IMR-90 (cell line): ENCODE data around the gene ZNF526. TPM values are rescaled to one million over a fixed set of nuclear protein-coding genes. Genes with fewer than 3 reads are reported as not detected.

Experiments
- ATAC-seq: fragments of 200-7000 bp; cut with Tn5 transposase; 2 replicates; pipeline ENCODE4 v1.9.1; 2020; ENCODE audit warnings: low read depth, mild to moderate bottlenecking, moderate library complexity
- BruUV-seq: library from RNA; stranded (reverse); fragments of 400-500 nt; replicated peaks from 2 replicates; lab custom pipeline; 2021; lab: Mats Ljungman, UMichigan
- CTCF ChIA-PET: fragments of 300-600 bp; formaldehyde crosslinking; extraction: SDS; loops from one replicate; lab custom pipeline; 2021; ENCODE audit warnings: antibody characterized with exemption; lab: Yijun Ruan, JAX
- POLR2A ChIA-PET: fragments of 300-600 bp; sonication (Branson Sonifier 250); formaldehyde crosslinking; loops from one replicate; lab custom pipeline; 2022; ENCODE audit warnings: antibody characterized with exemption; ENCODE audit not compliant: unreplicated experiment; lab: Charles Lee
- DNase-seq: peaks from one replicate; pipeline ENCODE4 v3.0.0; 2013
- H2AFZ ChIP-seq: replicated peaks from 2 replicates; pipeline ENCODE3; 2013; ENCODE audit warnings: low read length, mild to moderate bottlenecking; ENCODE audit not compliant: poor library complexity
- H2AK5ac ChIP-seq: 2 replicates; pipeline ENCODE4 v1.6.1; 2013; ENCODE audit warnings: low read depth, low read length, inconsistent platforms
- H2AK9ac ChIP-seq: replicated peaks from 2 replicates; pipeline ENCODE3; 2013; ENCODE audit warnings: mild to moderate bottlenecking, low read depth, low read length, moderate library complexity; ENCODE audit not compliant: poor library complexity
- H2BK120ac ChIP-seq: 2 replicates; pipeline ENCODE4 v1.6.1; 2013; ENCODE audit warnings: low read depth, low read length, inconsistent platforms
- H2BK15ac ChIP-seq: 3 replicates; pipeline ENCODE4 v1.6.1; 2013; ENCODE audit warnings: low read depth, low read length, inconsistent platforms
- H2BK20ac ChIP-seq: 2 replicates; pipeline ENCODE4 v1.6.1; 2013; ENCODE audit warnings: low read depth, mild to moderate bottlenecking, inconsistent platforms, low read length, moderate library complexity
- H2BK5ac ChIP-seq: 2 replicates; pipeline ENCODE4 v1.6.1; 2013; ENCODE audit warnings: mild to moderate bottlenecking, low read depth, low read length, inconsistent platforms; ENCODE audit not compliant: poor library complexity, severe bottlenecking
- H3K14ac ChIP-seq: replicated peaks from 2 replicates; pipeline ENCODE4 v1.6.1; 2013; ENCODE audit warnings: low read depth, low read length, inconsistent platforms
- H3K18ac ChIP-seq: 2 replicates; pipeline ENCODE4 v1.6.1; 2013; ENCODE audit warnings: low read depth, low read length, control low read depth
- H3K23ac ChIP-seq: 2 replicates; pipeline ENCODE4 v1.6.1; 2013; ENCODE audit warnings: low read depth, low read length, inconsistent platforms
- H3K27ac ChIP-seq: 2 replicates; pipeline ENCODE4 v1.5.1; 2013; ENCODE audit warnings: mild to moderate bottlenecking, control low read depth, low read length; ENCODE audit not compliant: insufficient read depth
- H3K27me3 ChIP-seq: 2 replicates; pipeline ENCODE4 v1.6.1; 2013; ENCODE audit warnings: low read length; ENCODE audit not compliant: control insufficient read depth, insufficient read depth
- H3K36me3 ChIP-seq: 2 replicates; pipeline ENCODE4 v1.6.1; 2013; ENCODE audit warnings: low read length, mixed read lengths; ENCODE audit not compliant: control insufficient read depth, insufficient read depth
- H3K4ac ChIP-seq: 2 replicates; pipeline ENCODE4 v1.6.1; 2013; ENCODE audit warnings: low read depth, low read length, inconsistent platforms
- H3K4me1 ChIP-seq: 2 replicates; pipeline ENCODE4 v1.6.1; 2013; ENCODE audit warnings: low read length, mixed read lengths; ENCODE audit not compliant: control insufficient read depth, insufficient read depth
- H3K4me2 ChIP-seq: 2 replicates; pipeline ENCODE4 v1.6.1; 2013; ENCODE audit warnings: low read depth, mild to moderate bottlenecking, control low read depth, low read length, moderate library complexity
- H3K4me3 ChIP-seq: 2 replicates; pipeline ENCODE4 v1.5.1; 2013; ENCODE audit warnings: low read depth, mild to moderate bottlenecking, control low read depth, low read length, moderate library complexity; ENCODE audit not compliant: insufficient read depth
- H3K56ac ChIP-seq: 2 replicates; pipeline ENCODE4 v1.6.1; 2013; ENCODE audit warnings: low read length, inconsistent platforms; ENCODE audit not compliant: insufficient read depth; ENCODE audit errors: extremely low read depth
- H3K79me1 ChIP-seq, 2 experiments: 2 replicates each; pipeline ENCODE4 v1.6.1; 2013; ENCODE audit warnings: low read length in 2 of 2, inconsistent platforms in 1 of 2, low read depth in 1 of 2
- H3K9ac ChIP-seq: 2 replicates; pipeline ENCODE4 v1.6.1; 2013; ENCODE audit warnings: low read depth, low read length, control low read depth
- H3K9me1 ChIP-seq: 2 replicates; pipeline ENCODE4 v1.6.1; 2013; ENCODE audit warnings: low read length, inconsistent platforms; ENCODE audit not compliant: insufficient read depth
- H3K9me3 ChIP-seq: 2 replicates; pipeline ENCODE4 v1.6.1; 2013; ENCODE audit warnings: low read length; ENCODE audit not compliant: control insufficient read depth, insufficient read depth
- H4K20me1 ChIP-seq: 2 replicates; pipeline ENCODE4 v1.6.1; 2013; ENCODE audit warnings: low read length, inconsistent platforms; ENCODE audit not compliant: insufficient read depth
- H4K5ac ChIP-seq: 2 replicates; pipeline ENCODE4 v1.6.1; 2013; ENCODE audit warnings: mild to moderate bottlenecking, low read depth, low read length, control low read depth
- H4K8ac ChIP-seq, 2 experiments: 2 replicates each; pipeline ENCODE4 v1.6.1; 2013; ENCODE audit warnings: low read depth in 2 of 2, low read length in 2 of 2, control low read depth in 1 of 2, inconsistent platforms in 1 of 2
- H4K91ac ChIP-seq: 2 replicates; pipeline ENCODE4 v1.6.1; 2013; ENCODE audit warnings: low read depth, low read length, inconsistent platforms; ENCODE audit not compliant: insufficient read depth
- BHLHE40 ChIP-seq: fragments of 150-350 bp; IDR thresholded peaks from 2 replicates; pipeline ENCODE4 v1.6.1; 2016; ENCODE audit warnings: mild to moderate bottlenecking, low read depth, low read length
- CEBPB ChIP-seq: IDR thresholded peaks from 2 replicates; pipeline ENCODE4 v1.6.1; 2012; ENCODE audit warnings: low read depth, low read length, improper control_type of control experiment
- CHD1 ChIP-seq: IDR thresholded peaks from 2 replicates; pipeline ENCODE4 v1.6.1; 2012; ENCODE audit warnings: low read depth, low read length, improper control_type of control experiment
- FOS ChIP-seq: fragments of 150-350 bp; IDR thresholded peaks from 2 replicates; pipeline ENCODE4 v1.6.1; 2016; ENCODE audit warnings: low read depth, low read length
- MAFK ChIP-seq: IDR thresholded peaks from 2 replicates; pipeline ENCODE4 v1.6.1; 2012; ENCODE audit warnings: low read depth, low read length, improper control_type of control experiment
- MAZ ChIP-seq: IDR thresholded peaks from 2 replicates; pipeline ENCODE4 v1.6.1; 2012; ENCODE audit warnings: low read depth, mild to moderate bottlenecking, low read length, improper control_type of control experiment, moderate library complexity, borderline replicate concordance
- MXI1 ChIP-seq: IDR thresholded peaks from 2 replicates; pipeline ENCODE4 v1.6.1; 2012; ENCODE audit warnings: low read depth, mild to moderate bottlenecking, low read length, moderate library complexity, borderline replicate concordance
- NFE2L2 ChIP-seq: fragments of 150-350 bp; IDR thresholded peaks from 2 replicates; pipeline ENCODE4 v1.6.1; 2016; ENCODE audit warnings: low read depth, mild to moderate bottlenecking, low read length
- RAD21 ChIP-seq: IDR thresholded peaks from 2 replicates; pipeline ENCODE4 v1.6.1; 2012; ENCODE audit warnings: low read length, improper control_type of control experiment
- RFX5 ChIP-seq: IDR thresholded peaks from 2 replicates; pipeline ENCODE4 v1.8.0; 2012; ENCODE audit warnings: low read depth, mild to moderate bottlenecking, low read length, moderate library complexity
- WGBS, 2 experiments: methylation state at CpG; one replicate each; pipeline versions ENCODE4 v1.1.5 to v1.1.7; 2013; ENCODE audit warnings: missing lambda C conversion rate in 2 of 2; ENCODE audit not compliant: insufficient read length in 1 of 2; ENCODE audit errors: extremely low coverage in 2 of 2; 5-methylcytosine and 5-hydroxymethylcytosine counted together
- dilution Hi-C: fragments of 300-500 bp; cut with HindIII; formaldehyde crosslinking; loops from one replicate; pipeline ENCODE4 v1.14.3; 2018; ENCODE audit warnings: low sequenced_read_pairs; ENCODE audit not compliant: unreplicated experiment
- in situ Hi-C: fragments of 300-500 bp; cut with MboI; formaldehyde crosslinking; loops from 3 replicates; pipeline ENCODE4 v1.14.3; 2019; ENCODE audit warnings: low sequenced_read_pairs, inconsistent platforms, mixed read lengths
- intact Hi-C: fragments of 100-400 bp; cut with micrococcal nuclease; formaldehyde crosslinking; loops from 2 replicates; pipeline ENCODE4 v1.10.0; 2022
- polyA plus RNA-seq, 3 experiments: library from polyadenylated mRNA; depleted of rRNA; stranded (reverse); fragments of >200 nt; gene quantifications; 2 replicates each; pipeline ENCODE4 v1.2.3, GENCODE V29; 2012; ENCODE audit warnings: low replicate concordance in 1 of 3
- total RNA-seq: library from RNA; depleted of rRNA; stranded (reverse); fragments of >200 nt; gene quantifications from 2 replicates; pipeline ENCODE4 v1.2.3, GENCODE V29; 2012
- TF ChIP-seq, protein P1 (sequence below): fragments of 150-350 bp; IDR thresholded peaks from 2 replicates; pipeline ENCODE4 v1.6.1; 2016; ENCODE audit warnings: low read depth, mild to moderate bottlenecking, low read length, moderate library complexity, borderline replicate concordance

Gene ZNF526
- total and polyA plus RNA-seq, 2 of the 4 experiments (the other 2 are of a cell fraction): 7.3 to 13.6 TPM

DNA sequence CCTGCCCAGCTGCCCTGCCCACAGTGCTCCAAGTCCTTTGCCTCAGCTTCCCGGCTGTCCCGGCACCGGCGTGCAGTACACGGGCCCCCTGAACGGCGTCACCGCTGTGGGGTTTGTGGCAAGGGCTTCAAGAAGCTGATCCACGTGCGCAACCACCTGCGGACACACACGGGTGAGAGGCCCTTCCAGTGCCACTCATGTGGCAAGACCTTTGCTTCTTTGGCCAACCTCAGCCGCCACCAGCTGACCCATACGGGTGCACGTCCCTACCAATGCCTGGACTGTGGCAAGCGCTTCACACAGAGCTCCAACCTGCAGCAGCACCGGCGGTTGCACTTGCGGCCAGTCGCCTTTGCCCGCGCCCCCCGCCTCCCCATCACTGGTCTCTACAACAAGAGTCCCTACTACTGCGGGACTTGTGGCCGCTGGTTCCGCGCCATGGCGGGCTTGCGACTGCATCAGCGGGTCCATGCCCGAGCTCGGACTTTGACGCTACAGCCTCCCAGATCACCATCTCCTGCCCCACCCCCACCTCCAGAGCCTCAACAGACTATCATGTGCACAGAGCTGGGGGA, 5.7 kb downstream of the ZNF526 start:
- Histone ChIP-seq H3K4me1 (no peaks in the 10 kb centered on the region), H2BK5ac (no peak overlapping the region), H2AFZ (no peak overlapping the region), H3K9me3 (no peaks in the 10 kb centered on the region), H3K4me2 (no peak overlapping the region), H4K8ac (no peak overlapping the region), H3K14ac (no peak overlapping the region), H4K20me1 (peaks cover 67% of the 10 kb centered on the region), H3K9me1 (peaks cover 14% of the 10 kb centered on the region), H3K79me1 (peaks cover 23 to 81% of the 10 kb centered on the region in 2 experiments), H3K23ac (no peak overlapping the region), H3K4me3 (no peak overlapping the region), H3K9ac (no peak overlapping the region), H4K91ac (no peak overlapping the region), H2BK20ac (no peak overlapping the region), H3K18ac (no peak overlapping the region), H2BK120ac (no peak overlapping the region), H3K27ac (no peak overlapping the region), H2BK15ac (no peak overlapping the region), H3K36me3 (peaks cover 57% of the 10 kb centered on the region), H3K27me3 (no peaks in the 10 kb centered on the region), H2AK9ac (peak overlapping the region; percentile 28), H2AK5ac (no peak overlapping the region), H3K56ac (no peak overlapping the region), H3K4ac (no peak overlapping the region), H4K5ac (no peak overlapping the region)
- in situ Hi-C loops: no loop called here
- BruUV-seq: no TSS peak
- ATAC-seq (no peak), DNase-seq (no peak)
- intact Hi-C loops: no loop called here
- POLR2A ChIA-PET: interaction anchor here (0.5 to 0.6 kb wide), 2 partner anchors 34 to 106 kb away, joined by 3 to 6 read pairs; no protein-coding TSS in a partner anchor
- dilution Hi-C loops: no loop called here
- CTCF ChIA-PET: no interaction called here
- TF ChIP-seq, protein P1, sequence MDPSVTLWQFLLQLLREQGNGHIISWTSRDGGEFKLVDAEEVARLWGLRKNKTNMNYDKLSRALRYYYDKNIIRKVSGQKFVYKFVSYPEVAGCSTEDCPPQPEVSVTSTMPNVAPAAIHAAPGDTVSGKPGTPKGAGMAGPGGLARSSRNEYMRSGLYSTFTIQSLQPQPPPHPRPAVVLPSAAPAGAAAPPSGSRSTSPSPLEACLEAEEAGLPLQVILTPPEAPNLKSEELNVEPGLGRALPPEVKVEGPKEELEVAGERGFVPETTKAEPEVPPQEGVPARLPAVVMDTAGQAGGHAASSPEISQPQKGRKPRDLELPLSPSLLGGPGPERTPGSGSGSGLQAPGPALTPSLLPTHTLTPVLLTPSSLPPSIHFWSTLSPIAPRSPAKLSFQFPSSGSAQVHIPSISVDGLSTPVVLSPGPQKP: no peak
- TF ChIP-seq FOS (no peak), MAFK (no peak), MAZ (no peak), RAD21 (no peak), RFX5 (no peak), CEBPB (no peak), NFE2L2 (no peak), CHD1 (no peak), BHLHE40 (no peak), MXI1 (no peak)
- WGBS, 2 experiments: 92% methylated on average over 18 of the region's 33 CpGs; no CpG with 5 or more reads in 1 of the 2 experiments
